Measurements from ENCODE around the gene ARHGEF11. TPM values are rescaled to one million over a fixed set of nuclear protein-coding genes. Genes with fewer than 3 reads are reported as not detected.
A peak's percentile ranks its signal among the peaks of the same experiment; 100 is the strongest.

The ARHGEF11 gene, protein sequence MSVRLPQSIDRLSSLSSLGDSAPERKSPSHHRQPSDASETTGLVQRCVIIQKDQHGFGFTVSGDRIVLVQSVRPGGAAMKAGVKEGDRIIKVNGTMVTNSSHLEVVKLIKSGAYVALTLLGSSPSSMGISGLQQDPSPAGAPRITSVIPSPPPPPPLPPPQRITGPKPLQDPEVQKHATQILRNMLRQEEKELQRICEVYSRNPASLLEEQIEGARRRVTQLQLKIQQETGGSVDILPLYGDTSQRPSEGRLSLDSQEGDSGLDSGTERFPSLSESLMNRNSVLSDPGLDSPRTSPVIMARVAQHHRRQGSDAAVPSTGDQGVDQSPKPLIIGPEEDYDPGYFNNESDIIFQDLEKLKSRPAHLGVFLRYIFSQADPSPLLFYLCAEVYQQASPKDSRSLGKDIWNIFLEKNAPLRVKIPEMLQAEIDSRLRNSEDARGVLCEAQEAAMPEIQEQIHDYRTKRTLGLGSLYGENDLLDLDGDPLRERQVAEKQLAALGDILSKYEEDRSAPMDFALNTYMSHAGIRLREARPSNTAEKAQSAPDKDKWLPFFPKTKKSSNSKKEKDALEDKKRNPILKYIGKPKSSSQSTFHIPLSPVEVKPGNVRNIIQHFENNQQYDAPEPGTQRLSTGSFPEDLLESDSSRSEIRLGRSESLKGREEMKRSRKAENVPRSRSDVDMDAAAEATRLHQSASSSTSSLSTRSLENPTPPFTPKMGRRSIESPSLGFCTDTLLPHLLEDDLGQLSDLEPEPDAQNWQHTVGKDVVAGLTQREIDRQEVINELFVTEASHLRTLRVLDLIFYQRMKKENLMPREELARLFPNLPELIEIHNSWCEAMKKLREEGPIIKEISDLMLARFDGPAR (N-terminal part only)
- total RNA-seq (26.9 and 28.3 TPM in 2 replicates), polyA plus RNA-seq (25.0 and 31.1 TPM in 2 replicates)

GRCh38 chr1:157045250-157046218 lies at the start of gene ARHGEF11:
ARHGEF11 (minus strand) TSS chr1:157045742; CDS start chr1:157044330, 1,412 bp downstream.
- under 1% methylated on average over 30 of the region's 120 CpGs for WGBS (ENCODE audit: low lambda C conversion rate, missing lambda C conversion rate)
- Histone ChIP-seq H3K4me3 (peak within 1 kb of the TSS; percentile 60), H3K79me2 (peaks cover 44% of the 10 kb centered on the region), H3K4me2 (peak within 1 kb of the TSS; percentile 93), H3K4me1 (ENCODE audit: insufficient read depth) (peaks cover 31% of the 10 kb centered on the region), H3K27ac (peak within 1 kb of the TSS; percentile 98), H3K9me2 (replicated peaks; ENCODE audit: insufficient read depth) (no peaks in the 10 kb centered on the region), H2AFZ (peak within 1 kb of the TSS; percentile 84), H3K36me3 (replicated peaks; ENCODE audit: insufficient read depth, low read depth) (no peaks in the 10 kb centered on the region), H4K20me1 (ENCODE audit: insufficient read depth, poor library complexity, severe bottlenecking) (peaks cover 36% of the 10 kb centered on the region), H3K9me3 (ENCODE audit: low read depth) (no peaks in the 10 kb centered on the region), H3K27me3 (no peaks in the 10 kb centered on the region)
- peak; percentile 97 for DNase-seq (ENCODE audit: low spot score)
- TF ChIP-seq CTCF (IDR thresholded peaks at IDR 0.05; ENCODE audit: poor library complexity) (no peak), EZH2phosphoT487 (IDR thresholded peaks at IDR 0.05; ENCODE audit: low read depth, severe bottlenecking, unreplicated experiment) (no peak), EZH2 (IDR thresholded peaks at IDR 0.05; ENCODE audit: borderline replicate concordance) (no peak)

DNA sequence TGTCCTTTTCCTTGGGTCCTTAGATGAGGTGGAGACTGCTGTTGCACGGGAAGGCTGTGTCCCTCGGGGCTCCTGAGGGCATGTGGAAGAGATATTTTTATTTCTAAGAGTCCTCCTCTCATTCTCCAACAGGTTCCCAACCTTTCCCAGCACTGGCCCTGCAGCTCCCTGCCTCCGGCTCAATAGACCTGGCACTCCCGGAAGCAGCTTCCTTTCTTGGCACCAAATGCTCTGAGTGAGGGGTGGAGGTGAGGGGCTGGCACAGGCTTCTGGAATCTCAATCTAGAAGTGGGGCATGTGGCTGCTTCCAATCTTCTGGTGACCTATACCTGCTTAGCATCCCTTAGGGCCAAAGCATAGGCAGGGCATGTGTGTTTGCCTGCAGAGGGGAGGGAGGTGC lies 49.5 kb upstream of the ARHGEF11 start:
- Histone ChIP-seq H2AFZ (no peak overlapping the region), H3K27me3 (no peaks in the 10 kb centered on the region), H3K4me2 (no peak overlapping the region), H4K20me1 (ENCODE audit: insufficient read depth, poor library complexity, severe bottlenecking) (no peaks in the 10 kb centered on the region), H3K9me3 (ENCODE audit: low read depth) (no peaks in the 10 kb centered on the region), H3K4me1 (ENCODE audit: insufficient read depth) (peaks cover 8% of the 10 kb centered on the region), H3K79me2 (no peaks in the 10 kb centered on the region), H3K4me3 (no peak overlapping the region), H3K27ac (no peak overlapping the region), H3K9me2 (replicated peaks; ENCODE audit: insufficient read depth) (no peaks in the 10 kb centered on the region), H3K36me3 (replicated peaks; ENCODE audit: insufficient read depth, low read depth) (no peaks in the 10 kb centered on the region)
- 68% methylated on average over 4 of the region's 4 CpGs for WGBS (ENCODE audit: low lambda C conversion rate, missing lambda C conversion rate)
- no peak for DNase-seq (ENCODE audit: low spot score)
- no peak for TF ChIP-seq EZH2 (IDR thresholded peaks at IDR 0.05; ENCODE audit: borderline replicate concordance)
- TF ChIP-seq CTCF (IDR thresholded peaks at IDR 0.05; ENCODE audit: poor library complexity): no peak
- TF ChIP-seq EZH2phosphoT487 (IDR thresholded peaks at IDR 0.05; ENCODE audit: low read depth, severe bottlenecking, unreplicated experiment): no peak

DNA sequence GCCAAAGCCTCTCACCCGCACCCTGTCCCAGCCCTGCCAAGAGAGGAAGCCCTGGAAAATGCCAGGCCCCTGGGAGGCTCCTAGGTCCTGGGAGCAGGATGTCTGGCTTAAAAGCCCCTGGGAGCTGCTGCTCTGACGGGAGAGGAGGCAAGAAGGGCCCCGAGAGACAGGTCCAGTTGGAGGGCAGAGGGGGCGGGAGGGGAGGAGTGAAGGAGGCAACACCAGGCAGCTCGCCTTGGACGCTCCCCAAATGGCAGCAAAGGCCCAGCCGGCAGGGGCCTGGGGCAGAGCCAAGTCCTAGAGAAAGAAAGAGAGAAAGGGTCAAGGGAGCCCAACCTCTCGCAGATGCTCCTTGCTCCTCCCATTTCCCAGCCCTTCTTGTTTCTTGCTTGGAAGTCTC lies 47.3 kb upstream of the ARHGEF11 start:
- no peak for TF ChIP-seq EZH2 (IDR thresholded peaks at IDR 0.05; ENCODE audit: borderline replicate concordance)
- no peak for TF ChIP-seq EZH2phosphoT487 (IDR thresholded peaks at IDR 0.05; ENCODE audit: low read depth, severe bottlenecking, unreplicated experiment)
- TF ChIP-seq CTCF (IDR thresholded peaks at IDR 0.05; ENCODE audit: poor library complexity): no peak
- Histone ChIP-seq H3K4me1 (ENCODE audit: insufficient read depth) (peaks cover 8% of the 10 kb centered on the region), H3K36me3 (replicated peaks; ENCODE audit: insufficient read depth, low read depth) (no peaks in the 10 kb centered on the region), H4K20me1 (ENCODE audit: insufficient read depth, poor library complexity, severe bottlenecking) (no peaks in the 10 kb centered on the region), H2AFZ (no peak overlapping the region), H3K4me3 (no peak overlapping the region), H3K79me2 (no peaks in the 10 kb centered on the region), H3K4me2 (no peak overlapping the region), H3K27ac (no peak overlapping the region), H3K27me3 (no peaks in the 10 kb centered on the region), H3K9me3 (ENCODE audit: low read depth) (no peaks in the 10 kb centered on the region), H3K9me2 (replicated peaks; ENCODE audit: insufficient read depth) (no peaks in the 10 kb centered on the region)
- DNase-seq (ENCODE audit: low spot score): no peak
- WGBS (ENCODE audit: low lambda C conversion rate, missing lambda C conversion rate): 87% methylated on average over 8 of the region's 8 CpGs

Data from hepatocyte (in vitro differentiated cells).